K562 (cell line): ENCODE measurements around the gene HSPA2. TPM values are rescaled to one million over a fixed set of nuclear protein-coding genes. Genes with fewer than 3 reads are reported as not detected.
A peak's percentile ranks its signal among the peaks of the same experiment; 100 is the strongest.

Source experiments
- ARNT ChIP-seq, 2 experiments: fragments of 450-650 bp; IDR thresholded peaks; 2 replicates each; pipeline ENCODE4 v1.6.1; 2016; ENCODE audit warnings: mild to moderate bottlenecking in 1 of 2
- BMI1 ChIP-seq: fragments of 150-350 bp; IDR thresholded peaks from 2 replicates; pipeline ENCODE4 v1.6.1; 2014; ENCODE audit warnings: low read length
- BRF1 ChIP-seq: IDR thresholded peaks from 3 replicates; pipeline ENCODE4 v1.6.1; 2011; ENCODE audit warnings: borderline replicate concordance, mild to moderate bottlenecking; ENCODE audit not compliant: insufficient read length; ENCODE audit errors: extremely low read depth
- CBFA2T3 ChIP-seq: fragments of 450-650 bp; IDR thresholded peaks from 2 replicates; pipeline ENCODE4 v1.6.1; 2017
- CBFB ChIP-seq: sonication (generic); formaldehyde crosslinking; IDR thresholded peaks from 2 replicates; pipeline ENCODE4 v1.4.0; 2020; ENCODE audit warnings: mild to moderate bottlenecking, missing genetic modification reagents
- CCNT2 ChIP-seq: IDR thresholded peaks from 2 replicates; pipeline ENCODE4 v1.6.1; 2011; ENCODE audit warnings: borderline replicate concordance, low read depth, mild to moderate bottlenecking, moderate library complexity, mixed read lengths, low read length; ENCODE audit not compliant: insufficient read length; ENCODE audit errors: extremely low read depth
- DPF2 ChIP-seq: fragments of 450-650 bp; IDR thresholded peaks from 2 replicates; pipeline ENCODE4 v1.6.1; 2016
- EHMT2 ChIP-seq: fragments of 450-650 bp; IDR thresholded peaks from 2 replicates; pipeline ENCODE4 v1.6.1; 2018; ENCODE audit warnings: antibody characterized with exemption
- HMG20B ChIP-seq: fragments of 250-450 bp; sonication (Bioruptor Pico); IDR thresholded peaks from 2 replicates; pipeline ENCODE4 v1.5.0; 2021; ENCODE audit warnings: mild to moderate bottlenecking
- MECOM ChIP-seq: fragments of 250-450 bp; sonication (Bioruptor Pico); IDR thresholded peaks from 2 replicates; pipeline ENCODE4 v1.8.0; 2022; ENCODE audit warnings: inconsistent platforms
- MXI1 ChIP-seq: IDR thresholded peaks from 2 replicates; pipeline ENCODE4 v1.6.1; 2011; ENCODE audit warnings: low read depth, mild to moderate bottlenecking, improper control_type of control experiment, low read length
- NFIC ChIP-seq: fragments of 450-650 bp; IDR thresholded peaks from 2 replicates; pipeline ENCODE4 v1.6.1; 2017; ENCODE audit warnings: mild to moderate bottlenecking, inconsistent platforms
- PRMT5 ChIP-seq: sonication (generic); formaldehyde crosslinking; IDR thresholded peaks from 2 replicates; pipeline ENCODE4 v1.5.0; 2020; ENCODE audit warnings: missing genetic modification reagents
- PTBP1 ChIP-seq: fragments of 200-400 bp; formaldehyde crosslinking; IDR thresholded peaks from 2 replicates; pipeline ENCODE4 v1.6.1; 2017; ENCODE audit warnings: low read depth, low read length
- RBBP5 ChIP-seq: fragments of 200-600 bp; sonication (generic); IDR thresholded peaks from 2 replicates; pipeline ENCODE4 v1.6.1; 2012; ENCODE audit warnings: borderline replicate concordance, mild to moderate bottlenecking, low read length, control low read depth, inconsistent platforms; ENCODE audit not compliant: insufficient read depth, poor library complexity, severe bottlenecking
- RBFOX2 ChIP-seq: fragments of 200-400 bp; formaldehyde crosslinking; IDR thresholded peaks from 2 replicates; pipeline ENCODE4 v1.6.1; 2017; ENCODE audit warnings: low read depth, mild to moderate bottlenecking, low read length, moderate library complexity
- RBM22 ChIP-seq: fragments of 200-400 bp; formaldehyde crosslinking; IDR thresholded peaks from 2 replicates; pipeline ENCODE4 v1.6.1; 2018; ENCODE audit warnings: low read length, low read depth; ENCODE audit not compliant: poor library complexity, severe bottlenecking
- SRSF3 ChIP-seq: fragments of 200-400 bp; formaldehyde crosslinking; IDR thresholded peaks from 2 replicates; pipeline ENCODE4 v1.6.1; 2016; ENCODE audit warnings: mild to moderate bottlenecking, low read length, moderate library complexity; ENCODE audit not compliant: insufficient read depth
- YY1 ChIP-seq, 3 experiments: IDR thresholded peaks; 2 replicates each; pipeline ENCODE4 v1.6.1; 2011; ENCODE audit warnings: low read length in 2 of 3, mild to moderate bottlenecking in 2 of 3, moderate library complexity in 2 of 3, borderline replicate concordance in 1 of 3, control low read depth in 1 of 3, low read depth in 1 of 3; ENCODE audit not compliant: insufficient read depth in 3 of 3, insufficient replicate concordance in 2 of 3, control insufficient read depth in 1 of 3, insufficient read length in 1 of 3; ENCODE audit errors: extremely low read depth in 1 of 3
- ZNF561 ChIP-seq: fragments of 450-650 bp; formaldehyde crosslinking; conservative IDR thresholded peaks from 2 replicates; pipeline ENCODE4 v1.4.0; 2020; ENCODE audit warnings: mild to moderate bottlenecking, moderate library complexity
- ZNF75A ChIP-seq: fragments of 450-650 bp; formaldehyde crosslinking; IDR thresholded peaks from 2 replicates; pipeline ENCODE4 v1.4.0; 2020; ENCODE audit warnings: mild to moderate bottlenecking
- polyA plus RNA-seq, 8 experiments: library from polyadenylated mRNA; depleted of rRNA in 4 of 8; stranded (reverse) in 5 of 8; unstranded in 3 of 8; fragments of >200 nt; fragmentation: Nextera tagmentation in 2 of 8; fragmentation: Illumina TruSeq in 1 of 8; extraction: Ambion mirVana in 2 of 8; extraction: Trizol in 1 of 8; gene quantifications; 2 replicates each; pipeline versions ENCODE4 v1.2.1 to v1.2.3, GENCODE V29; 2011 to 2014; ENCODE audit warnings: inconsistent platforms in 1 of 8, missing spikeins in 1 of 8
- total RNA-seq, 7 experiments: library from RNA; depleted of rRNA in 6 of 7; stranded (reverse); fragments of >200 nt in 6 of 7; fragmentation: Illumina TruSeq in 2 of 7; extraction: Trizol in 2 of 7; gene quantifications; 2 replicates each; pipeline versions ENCODE4 v1.2.1 to v1.2.3, GENCODE V29; 2011 to 2021; ENCODE audit warnings: low replicate concordance in 1 of 7
- TF ChIP-seq, protein P1 (sequence below), 2 experiments: fragments of 250-450 bp in 1 of 2; fragments of 450-650 bp in 1 of 2; sonication (Bioruptor Pico) in 1 of 2; IDR thresholded peaks; 2 replicates each; pipeline versions ENCODE4 v1.6.1 to v1.8.0; 2016 to 2021; ENCODE audit warnings: mild to moderate bottlenecking in 2 of 2, moderate library complexity in 2 of 2, missing compliant biosample characterization in 1 of 2, missing genetic modification characterization in 1 of 2
- TF ChIP-seq, protein P2 (sequence below): fragments of 450-650 bp; IDR thresholded peaks from 2 replicates; pipeline ENCODE4 v1.6.1; 2016; ENCODE audit warnings: low read depth, mild to moderate bottlenecking, moderate library complexity
- TF ChIP-seq, protein P3 (sequence below): fragments of 150-350 bp; IDR thresholded peaks from 2 replicates; pipeline ENCODE4 v1.6.1; 2014; ENCODE audit warnings: low read depth, mild to moderate bottlenecking, low read length, borderline replicate concordance

Gene HSPA2
- total and polyA plus RNA-seq, 9 of the 15 experiments (the other 6 are each of a cell fraction or from before 2014, with no cell fraction given) = not detected

DNA sequence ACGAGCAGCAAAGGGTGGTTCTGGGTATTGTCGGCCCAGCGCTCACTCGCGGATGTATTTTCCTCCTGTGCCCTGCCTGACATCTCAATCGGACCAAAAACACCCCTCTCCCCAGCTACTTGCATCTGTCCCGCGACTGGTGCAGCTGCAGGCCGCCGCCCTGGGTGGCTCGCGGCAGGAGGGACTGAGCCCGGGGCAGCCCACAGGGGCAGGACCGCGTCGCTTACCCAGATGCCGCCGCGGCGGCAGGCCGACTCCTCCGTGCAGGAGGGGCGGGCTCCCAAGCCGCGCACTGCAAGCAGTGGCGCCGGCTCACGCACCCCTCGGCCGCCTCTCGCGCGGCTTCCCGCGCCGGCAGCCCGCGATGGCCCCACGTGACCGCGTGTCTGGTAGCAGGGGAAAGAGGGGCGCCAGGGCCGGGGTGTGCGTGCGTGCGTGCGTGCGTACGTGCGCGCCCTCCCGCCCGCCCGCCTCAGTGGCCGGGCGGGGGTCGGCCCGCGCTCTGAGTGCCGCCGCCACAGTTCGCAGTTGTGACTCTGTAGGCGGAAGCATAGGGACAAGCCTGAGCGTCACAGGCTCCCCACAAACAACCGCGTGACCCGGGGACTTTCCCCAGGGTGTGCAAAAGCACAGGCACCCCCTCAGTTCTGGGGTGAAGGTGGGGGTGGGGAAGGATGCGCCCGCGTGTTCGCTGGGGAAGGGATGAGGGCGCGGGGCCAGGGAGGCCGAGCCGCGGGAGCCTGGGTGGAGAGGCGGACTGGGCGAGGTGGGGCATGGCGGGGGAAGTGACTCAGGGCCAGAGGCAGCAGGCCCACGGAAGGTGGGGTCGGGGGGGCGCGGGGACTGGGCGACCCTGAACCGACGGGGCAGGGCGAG lies 36.9 kb upstream of the HSPA2 start, which contains the start of gene ZBTB25 (continued):
- TF ChIP-seq YY1 (IDR thresholded peaks at IDR 0.05; ENCODE audit: borderline replicate concordance in 1 of 3, control insufficient read depth in 1 of 3, extremely low read depth in 1 of 3, insufficient read depth in 3 of 3, insufficient read length in 1 of 3, insufficient replicate concordance in 2 of 3, low read depth in 1 of 3, low read length in 2 of 3) (peak in 2 of 3 experiments; percentile 48 to 72), CBFA2T3 (no peak), ARNT (IDR thresholded peaks at IDR 0.05) (no peak), BMI1 (no peak), DPF2 (no peak), NFIC (no peak), CBFB (CRISPR knock-in tag) (no peak), RBFOX2 (peak; percentile 83), RBM22 (no peak), RBBP5 (peak; percentile 80), ZNF75A (CRISPR knock-in tag) (no peak), CCNT2 (peak; percentile 63), SRSF3 (no peak), ZNF561 (CRISPR knock-in tag) (no peak), HMG20B (no peak), PTBP1 (no peak), BRF1 (no peak), PRMT5 (CRISPR knock-in tag) (no peak), EHMT2 (no peak), MECOM (CRISPR knock-in tag) (no peak), MXI1 (no peak)
- TF ChIP-seq, protein P1, sequence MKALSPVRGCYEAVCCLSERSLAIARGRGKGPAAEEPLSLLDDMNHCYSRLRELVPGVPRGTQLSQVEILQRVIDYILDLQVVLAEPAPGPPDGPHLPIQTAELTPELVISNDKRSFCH (CRISPR knock-in tag; IDR thresholded peaks at IDR 0.05) = no peak
- TF ChIP-seq, protein P1 (tag; IDR thresholded peaks at IDR 0.05) = no peak
- TF ChIP-seq, protein P2, sequence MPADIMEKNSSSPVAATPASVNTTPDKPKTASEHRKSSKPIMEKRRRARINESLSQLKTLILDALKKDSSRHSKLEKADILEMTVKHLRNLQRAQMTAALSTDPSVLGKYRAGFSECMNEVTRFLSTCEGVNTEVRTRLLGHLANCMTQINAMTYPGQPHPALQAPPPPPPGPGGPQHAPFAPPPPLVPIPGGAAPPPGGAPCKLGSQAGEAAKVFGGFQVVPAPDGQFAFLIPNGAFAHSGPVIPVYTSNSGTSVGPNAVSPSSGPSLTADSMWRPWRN = no peak
- TF ChIP-seq, protein P3, sequence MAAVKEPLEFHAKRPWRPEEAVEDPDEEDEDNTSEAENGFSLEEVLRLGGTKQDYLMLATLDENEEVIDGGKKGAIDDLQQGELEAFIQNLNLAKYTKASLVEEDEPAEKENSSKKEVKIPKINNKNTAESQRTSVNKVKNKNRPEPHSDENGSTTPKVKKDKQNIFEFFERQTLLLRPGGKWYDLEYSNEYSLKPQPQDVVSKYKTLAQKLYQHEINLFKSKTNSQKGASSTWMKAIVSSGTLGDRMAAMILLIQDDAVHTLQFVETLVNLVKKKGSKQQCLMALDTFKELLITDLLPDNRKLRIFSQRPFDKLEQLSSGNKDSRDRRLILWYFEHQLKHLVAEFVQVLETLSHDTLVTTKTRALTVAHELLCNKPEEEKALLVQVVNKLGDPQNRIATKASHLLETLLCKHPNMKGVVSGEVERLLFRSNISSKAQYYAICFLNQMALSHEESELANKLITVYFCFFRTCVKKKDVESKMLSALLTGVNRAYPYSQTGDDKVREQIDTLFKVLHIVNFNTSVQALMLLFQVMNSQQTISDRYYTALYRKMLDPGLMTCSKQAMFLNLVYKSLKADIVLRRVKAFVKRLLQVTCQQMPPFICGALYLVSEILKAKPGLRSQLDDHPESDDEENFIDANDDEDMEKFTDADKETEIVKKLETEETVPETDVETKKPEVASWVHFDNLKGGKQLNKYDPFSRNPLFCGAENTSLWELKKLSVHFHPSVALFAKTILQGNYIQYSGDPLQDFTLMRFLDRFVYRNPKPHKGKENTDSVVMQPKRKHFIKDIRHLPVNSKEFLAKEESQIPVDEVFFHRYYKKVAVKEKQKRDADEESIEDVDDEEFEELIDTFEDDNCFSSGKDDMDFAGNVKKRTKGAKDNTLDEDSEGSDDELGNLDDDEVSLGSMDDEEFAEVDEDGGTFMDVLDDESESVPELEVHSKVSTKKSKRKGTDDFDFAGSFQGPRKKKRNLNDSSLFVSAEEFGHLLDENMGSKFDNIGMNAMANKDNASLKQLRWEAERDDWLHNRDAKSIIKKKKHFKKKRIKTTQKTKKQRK = no peak
